A549 (cell line): ENCODE data around the gene GATA2. TPM values are rescaled to one million over a fixed set of nuclear protein-coding genes. Genes with fewer than 3 reads are reported as not detected.

Source experiments
- ATAC-seq, 2 experiments: fragments of 200-7000 bp in 1 of 2; fragments of >200 bp in 1 of 2; cut with Nextera tagmentation in 1 of 2; cut with Tn5 transposase in 1 of 2; 3 replicates each; pipeline versions ENCODE4 v1.8.0 to v1.9.1; 2018 to 2020; ENCODE audit warnings: mild to moderate bottlenecking in 1 of 2, moderate library complexity in 1 of 2
- CTCF ChIA-PET: fragments of 300-600 bp; sonication (Branson Sonifier 250); formaldehyde crosslinking; extraction: SDS; loops from one replicate; lab custom pipeline; 2021; ENCODE audit warnings: antibody characterized with exemption, inconsistent platforms; lab: Yijun Ruan, JAX
- POLR2A ChIA-PET: fragments of 350-600 bp; formaldehyde crosslinking; extraction: SDS; loops from one replicate; lab custom pipeline; 2021; ENCODE audit warnings: antibody characterized with exemption, inconsistent platforms; lab: Yijun Ruan, JAX
- DNase-seq, 2 experiments: peaks; one replicate each; pipeline versions ENCODE4 v3.0.0 to v3.0.0-alpha.2; 2011 to 2016; ENCODE audit warnings: low read depth in 1 of 2, low spot score in 1 of 2
- FAIRE-seq: peaks from 2 replicates; lab custom pipeline; 2011; peaks lifted over from hg19 to GRCh38; lab: Jason Lieb, UNC
- H3K27ac ChIP-seq, 2 experiments: fragments of >200 bp; sonication (Bioruptor Twin); formaldehyde crosslinking; 3 replicates each; pipeline ENCODE4 v1.5.1; 2016 to 2017
- H3K4me1 ChIP-seq: fragments of >200 bp; sonication (Bioruptor Twin); formaldehyde crosslinking; 3 replicates; pipeline ENCODE4 v1.6.1; 2016
- H3K4me2 ChIP-seq: fragments of >200 bp; sonication (Bioruptor Twin); formaldehyde crosslinking; 3 replicates; pipeline ENCODE4 v1.6.1; 2016
- H3K4me3 ChIP-seq: fragments of >200 bp; sonication (Bioruptor Twin); formaldehyde crosslinking; 3 replicates; pipeline ENCODE4 v1.5.1; 2016
- H3K9me3 ChIP-seq: fragments of >200 bp; sonication (Bioruptor Twin); formaldehyde crosslinking; 3 replicates; pipeline ENCODE4 v1.6.1; 2016
- BHLHE40 ChIP-seq: IDR thresholded peaks from 2 replicates; pipeline ENCODE4 v1.6.1; 2012; ENCODE audit warnings: low read depth, low read length, inconsistent platforms
- CEBPB ChIP-seq, 2 experiments: fragments of >200 bp in 1 of 2; sonication (Bioruptor Twin) in 1 of 2; formaldehyde crosslinking in 1 of 2; IDR thresholded peaks; 2 replicates each; pipeline ENCODE4 v1.6.1; 2012 to 2016
- CHD2 ChIP-seq: fragments of 150-350 bp; IDR thresholded peaks from 2 replicates; pipeline ENCODE4 v1.6.1; 2014; ENCODE audit warnings: low read length; ENCODE audit not compliant: partially characterized antibody
- CHD4 ChIP-seq: fragments of 200-600 bp; sonication (generic); IDR thresholded peaks from 2 replicates; pipeline ENCODE4 v1.6.1; 2016; ENCODE audit warnings: antibody characterized with exemption, mild to moderate bottlenecking, borderline replicate concordance
- EHMT2 ChIP-seq: fragments of 200-600 bp; sonication (generic); IDR thresholded peaks from 2 replicates; pipeline ENCODE4 v1.6.1; 2016; ENCODE audit warnings: antibody characterized with exemption, low read depth, mild to moderate bottlenecking, moderate library complexity
- FOSL2 ChIP-seq, 2 experiments: fragments of 450-650 bp in 1 of 2; fragments of >200 bp in 1 of 2; sonication (Bioruptor Twin) in 1 of 2; formaldehyde crosslinking; IDR thresholded peaks; 2 replicates each; pipeline versions ENCODE4 v1.5.0 to v1.6.1; 2016 to 2020; ENCODE audit warnings: mild to moderate bottlenecking in 1 of 2, moderate library complexity in 1 of 2
- HDAC2 ChIP-seq: fragments of 200-600 bp; sonication (generic); IDR thresholded peaks from 2 replicates; pipeline ENCODE4 v1.6.1; 2016
- HEYL ChIP-seq: fragments of 250-450 bp; sonication (Bioruptor Pico); IDR thresholded peaks from 2 replicates; pipeline ENCODE4 v1.8.0; 2021; ENCODE audit warnings: mild to moderate bottlenecking, moderate library complexity
- HOXA7 ChIP-seq: fragments of 250-450 bp; sonication (Bioruptor Pico); IDR thresholded peaks from 2 replicates; pipeline ENCODE4 v1.5.0; 2020; ENCODE audit warnings: mild to moderate bottlenecking, moderate library complexity
- JUNB ChIP-seq: fragments of >200 bp; sonication (Bioruptor Twin); formaldehyde crosslinking; IDR thresholded peaks from 2 replicates; pipeline ENCODE4 v1.6.1; 2016
- KDM5A ChIP-seq: fragments of 200-600 bp; sonication (generic); IDR thresholded peaks from 2 replicates; pipeline ENCODE4 v1.6.1; 2016; ENCODE audit warnings: antibody characterized with exemption, mild to moderate bottlenecking
- MAFK ChIP-seq: fragments of 450-650 bp; IDR thresholded peaks from 2 replicates; pipeline ENCODE4 v1.6.1; 2014; ENCODE audit not compliant: partially characterized antibody
- MAZ ChIP-seq: fragments of 150-350 bp; IDR thresholded peaks from 2 replicates; pipeline ENCODE4 v1.6.1; 2014; ENCODE audit warnings: antibody characterized with exemption, low read depth, low read length, borderline replicate concordance
- RAD21 ChIP-seq, 2 experiments: fragments of >200 bp in 1 of 2; sonication (Bioruptor Twin) in 1 of 2; formaldehyde crosslinking in 1 of 2; IDR thresholded peaks in 1 of 2; conservative IDR thresholded peaks in 1 of 2; 2 replicates in 1 of 2; 3 replicates in 1 of 2; pipeline ENCODE4 v1.6.1; 2012 to 2018; ENCODE audit warnings: inconsistent platforms in 1 of 2
- RNF2 ChIP-seq: fragments of 200-600 bp; sonication (generic); IDR thresholded peaks from 2 replicates; pipeline ENCODE4 v1.6.1; 2016; ENCODE audit warnings: low read depth, mild to moderate bottlenecking, antibody characterized with exemption, moderate library complexity, borderline replicate concordance
- SMC3 ChIP-seq: fragments of >200 bp; sonication (Bioruptor Twin); formaldehyde crosslinking; IDR thresholded peaks from 3 replicates; pipeline ENCODE4 v1.6.1; 2018; ENCODE audit warnings: inconsistent platforms
- SREBF2 ChIP-seq: fragments of 450-650 bp; IDR thresholded peaks from 2 replicates; pipeline ENCODE4 v1.6.1; 2014; ENCODE audit warnings: mild to moderate bottlenecking, moderate library complexity
- ZNF302 ChIP-seq: fragments of 250-450 bp; sonication (Bioruptor Pico); IDR thresholded peaks from 2 replicates; pipeline ENCODE4 v1.9.0; 2021; ENCODE audit warnings: inconsistent platforms, mild to moderate bottlenecking, moderate library complexity
- WGBS: methylation state at CpG from one replicate; pipeline ENCODE4 v1.1.6; 2017; ENCODE audit errors: missing lambda C conversion rate; 5-methylcytosine and 5-hydroxymethylcytosine counted together
- polyA plus RNA-seq, 4 experiments: library from polyadenylated mRNA; depleted of rRNA in 3 of 4; stranded (reverse); fragments of >200 nt; fragmentation: RNase III in 1 of 4; extraction: RNeasy Plus Mini Kit Qiagen cat#74134 plus additional on column Dnase treatment in 1 of 4; gene quantifications; 2 replicates in 3 of 4; 3 replicates in 1 of 4; pipeline ENCODE4 v1.2.3, GENCODE V29; 2011 to 2017
- TF ChIP-seq, protein P1 (sequence below): fragments of 200-600 bp; sonication (generic); IDR thresholded peaks from 2 replicates; pipeline ENCODE4 v1.6.1; 2016; ENCODE audit warnings: antibody characterized with exemption, mild to moderate bottlenecking, moderate library complexity
- TF ChIP-seq, protein P2 (sequence below): IDR thresholded peaks from 2 replicates; pipeline ENCODE4 v1.6.1; 2012
- TF ChIP-seq, protein P3 (sequence below): fragments of 150-350 bp; IDR thresholded peaks from 2 replicates; pipeline ENCODE4 v1.6.1; 2014; ENCODE audit warnings: low read depth, mild to moderate bottlenecking, low read length

GATA2 gene
- polyA plus RNA-seq, 2 of the 4 experiments (the other 2 are of a cell fraction) = 0.68 to 4.9 TPM

DNA sequence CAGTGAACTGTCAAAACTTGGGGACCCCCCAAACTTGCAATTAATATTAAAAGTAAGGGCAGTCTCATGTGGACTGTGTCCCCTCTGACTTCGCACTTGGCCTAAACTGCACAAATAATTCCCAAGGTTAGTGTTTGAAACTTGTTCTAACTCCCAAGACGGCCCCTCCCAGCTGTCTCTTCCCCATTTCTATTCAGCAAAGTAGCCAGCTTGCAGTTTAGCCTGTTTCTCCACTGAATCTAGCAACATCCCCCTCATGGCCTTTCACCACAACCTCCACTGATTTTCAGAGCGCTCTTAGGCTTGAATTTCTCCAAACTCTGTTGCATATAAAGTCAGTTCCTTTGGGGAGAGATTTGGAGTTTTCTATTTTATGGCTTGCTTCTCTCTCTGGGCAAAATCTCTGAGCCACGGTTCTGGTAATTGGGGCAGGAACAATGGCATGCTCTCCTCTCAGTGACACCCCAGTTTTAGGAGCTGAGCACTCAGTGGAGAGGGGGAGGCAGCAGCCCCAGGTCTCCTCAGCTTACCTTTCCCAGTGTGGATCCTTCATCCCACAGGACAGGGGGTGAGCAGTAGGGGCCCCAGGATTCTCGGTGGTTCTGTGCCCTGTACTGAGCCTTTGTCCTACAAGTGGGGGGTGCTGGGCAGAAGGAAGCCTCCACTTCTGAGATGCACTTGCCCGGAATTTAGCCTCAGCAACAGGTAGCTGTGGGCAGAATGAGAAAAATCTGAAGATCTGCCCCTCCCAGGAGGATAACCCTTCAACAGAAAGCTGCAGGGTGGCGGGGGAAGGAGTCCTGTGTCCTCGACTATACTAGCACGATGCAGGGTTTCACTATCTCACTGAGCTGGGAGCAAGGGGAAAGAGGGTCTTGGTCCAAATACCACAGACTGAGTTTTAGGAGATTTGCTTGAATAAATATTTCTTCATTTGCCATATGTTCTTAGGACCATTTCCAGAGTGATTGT lies 39.3 kb upstream of the GATA2 start:
- H3K4me1 ChIP-seq = no peaks in the 10 kb centered on the region
- TF ChIP-seq JUNB (no peak), HDAC2 (no peak), CHD4 (no peak), KDM5A (no peak), MAZ (no peak)
- TF ChIP-seq, protein P1, sequence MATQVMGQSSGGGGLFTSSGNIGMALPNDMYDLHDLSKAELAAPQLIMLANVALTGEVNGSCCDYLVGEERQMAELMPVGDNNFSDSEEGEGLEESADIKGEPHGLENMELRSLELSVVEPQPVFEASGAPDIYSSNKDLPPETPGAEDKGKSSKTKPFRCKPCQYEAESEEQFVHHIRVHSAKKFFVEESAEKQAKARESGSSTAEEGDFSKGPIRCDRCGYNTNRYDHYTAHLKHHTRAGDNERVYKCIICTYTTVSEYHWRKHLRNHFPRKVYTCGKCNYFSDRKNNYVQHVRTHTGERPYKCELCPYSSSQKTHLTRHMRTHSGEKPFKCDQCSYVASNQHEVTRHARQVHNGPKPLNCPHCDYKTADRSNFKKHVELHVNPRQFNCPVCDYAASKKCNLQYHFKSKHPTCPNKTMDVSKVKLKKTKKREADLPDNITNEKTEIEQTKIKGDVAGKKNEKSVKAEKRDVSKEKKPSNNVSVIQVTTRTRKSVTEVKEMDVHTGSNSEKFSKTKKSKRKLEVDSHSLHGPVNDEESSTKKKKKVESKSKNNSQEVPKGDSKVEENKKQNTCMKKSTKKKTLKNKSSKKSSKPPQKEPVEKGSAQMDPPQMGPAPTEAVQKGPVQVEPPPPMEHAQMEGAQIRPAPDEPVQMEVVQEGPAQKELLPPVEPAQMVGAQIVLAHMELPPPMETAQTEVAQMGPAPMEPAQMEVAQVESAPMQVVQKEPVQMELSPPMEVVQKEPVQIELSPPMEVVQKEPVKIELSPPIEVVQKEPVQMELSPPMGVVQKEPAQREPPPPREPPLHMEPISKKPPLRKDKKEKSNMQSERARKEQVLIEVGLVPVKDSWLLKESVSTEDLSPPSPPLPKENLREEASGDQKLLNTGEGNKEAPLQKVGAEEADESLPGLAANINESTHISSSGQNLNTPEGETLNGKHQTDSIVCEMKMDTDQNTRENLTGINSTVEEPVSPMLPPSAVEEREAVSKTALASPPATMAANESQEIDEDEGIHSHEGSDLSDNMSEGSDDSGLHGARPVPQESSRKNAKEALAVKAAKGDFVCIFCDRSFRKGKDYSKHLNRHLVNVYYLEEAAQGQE = no peak
- TF ChIP-seq, all 56 proteins: peak for 0
- ChIA-PET POLR2A (interaction anchor here (0.5 kb wide), 1 partner anchor 297 kb away, joined by 4 read pairs; no protein-coding TSS in a partner anchor), CTCF (interaction anchor here (0.6 kb wide), 1 partner anchor 415 kb away, joined by 3 read pairs; no protein-coding TSS in a partner anchor)
- Histone ChIP-seq H3K4me3 (no peak overlapping the region), H3K4me2 (no peak overlapping the region), H3K9me3 (no peaks in the 10 kb centered on the region), H3K27ac (no peak overlapping the region)
- DNase-seq (no peak), FAIRE-seq (no peak), ATAC-seq (no peak)
- 24% methylated on average over 8 of the region's 9 CpGs for WGBS

DNA sequence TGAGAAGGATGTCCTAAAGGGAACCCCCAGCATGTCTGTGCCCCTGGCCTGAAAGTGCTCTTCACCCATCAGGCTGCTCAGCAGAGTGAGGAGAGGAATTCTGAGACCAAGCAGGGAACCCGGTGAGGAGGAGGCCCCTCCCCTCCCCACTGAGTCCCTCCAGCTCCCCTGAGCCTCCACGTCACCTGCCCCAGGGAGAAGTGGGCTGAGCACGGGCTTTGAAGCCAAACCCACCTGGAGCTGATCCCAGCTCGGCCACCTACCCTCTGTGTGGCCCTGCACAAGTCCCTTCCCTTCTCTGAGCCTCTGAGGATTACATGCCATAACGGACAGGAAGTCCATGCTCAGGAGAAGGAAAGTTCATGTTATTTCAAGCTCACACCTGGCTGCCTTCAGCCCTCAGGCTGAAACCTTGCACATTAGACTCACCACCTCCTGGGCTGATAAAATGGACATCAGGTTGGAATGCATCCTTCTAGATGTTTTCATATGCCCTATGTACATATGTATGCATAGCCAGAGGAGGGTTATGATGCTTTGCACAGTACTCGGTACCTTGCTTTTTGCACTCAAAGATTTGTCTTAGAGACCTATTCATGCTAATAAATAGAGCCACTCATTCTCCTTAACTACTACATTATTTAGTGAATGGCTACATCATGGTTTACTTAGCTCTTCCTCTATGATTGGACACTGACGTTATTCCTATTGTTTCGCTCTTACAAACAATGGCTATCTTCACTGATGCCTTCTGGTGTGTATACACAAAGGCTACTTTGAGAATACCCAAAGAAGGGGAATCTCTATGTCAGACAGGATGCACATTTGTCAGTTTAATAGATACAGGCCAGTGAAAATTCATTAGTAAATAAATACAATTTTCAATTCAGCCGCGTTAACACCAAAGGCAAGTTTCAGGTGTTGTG lies 31.6 kb upstream of the GATA2 start:
- no peak for TF ChIP-seq SREBF2
- TF ChIP-seq ZNF302 (CRISPR knock-in tag) = no peak
- TF ChIP-seq, all 56 proteins: peak for 0
- H3K4me2 ChIP-seq = no peak overlapping the region
- no peak overlapping the region for H3K4me3 ChIP-seq
- FAIRE-seq = no peak
- ATAC-seq = no peak
- POLR2A ChIA-PET = no interaction called here
- H3K27ac ChIP-seq = no peak overlapping the region
- 38% methylated on average over 5 of the region's 10 CpGs for WGBS
- H3K4me1 ChIP-seq = no peaks in the 10 kb centered on the region
- DNase-seq = no peak
- no peaks in the 10 kb centered on the region for H3K9me3 ChIP-seq
- CTCF ChIA-PET = interaction anchor here (1.0 to 1.2 kb wide), 2 partner anchors 21 to 33 kb away, joined by 3 read pairs; no protein-coding TSS in a partner anchor

DNA sequence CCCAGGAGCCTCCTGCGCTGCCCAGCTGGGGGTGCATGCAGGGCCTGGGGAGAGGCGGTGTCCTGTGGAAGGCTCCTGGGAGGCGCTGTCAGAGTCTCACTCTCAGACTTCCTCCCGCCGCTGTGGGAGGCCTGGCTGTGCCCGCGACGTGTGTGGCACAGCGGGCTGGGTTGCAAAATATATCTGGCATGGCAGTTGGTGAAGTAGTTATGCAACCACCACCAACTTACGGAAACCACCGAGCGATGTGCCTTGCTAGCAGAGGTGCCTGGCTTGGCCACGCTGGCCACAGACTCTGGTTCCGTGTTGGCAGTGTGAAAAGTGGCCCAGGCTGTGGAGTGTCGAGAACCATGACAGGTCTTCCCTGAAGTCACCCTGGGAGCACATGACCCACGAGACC lies 30.6 kb upstream of the GATA2 start:
- ATAC-seq = no peak
- H3K9me3 ChIP-seq = no peaks in the 10 kb centered on the region
- H3K4me2 ChIP-seq = no peak overlapping the region
- CTCF ChIA-PET = interaction anchor here (1.0 kb wide), 1 partner anchor 34 kb away, joined by 3 read pairs; no protein-coding TSS in a partner anchor
- TF ChIP-seq, protein P2, sequence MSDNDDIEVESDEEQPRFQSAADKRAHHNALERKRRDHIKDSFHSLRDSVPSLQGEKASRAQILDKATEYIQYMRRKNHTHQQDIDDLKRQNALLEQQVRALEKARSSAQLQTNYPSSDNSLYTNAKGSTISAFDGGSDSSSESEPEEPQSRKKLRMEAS = no peak
- TF ChIP-seq KDM5A (no peak), FOSL2 (IDR thresholded peaks at IDR 0.05) (no peak), FOSL2 (CRISPR knock-in tag; IDR thresholded peaks at IDR 0.05) (no peak), HEYL (CRISPR knock-in tag) (no peak), MAFK (no peak), CEBPB (IDR thresholded peaks at IDR 0.05) (no peak), ZNF302 (CRISPR knock-in tag) (no peak), RNF2 (no peak), RAD21 (conservative IDR thresholded peaks at IDR 0.05 in 1 of 2, IDR thresholded peaks at IDR 0.05 in 1 of 2) (no peak), HDAC2 (no peak), BHLHE40 (no peak), EHMT2 (no peak), CHD2 (no peak), SMC3 (no peak), HOXA7 (CRISPR knock-in tag) (no peak)
- TF ChIP-seq, protein P3, sequence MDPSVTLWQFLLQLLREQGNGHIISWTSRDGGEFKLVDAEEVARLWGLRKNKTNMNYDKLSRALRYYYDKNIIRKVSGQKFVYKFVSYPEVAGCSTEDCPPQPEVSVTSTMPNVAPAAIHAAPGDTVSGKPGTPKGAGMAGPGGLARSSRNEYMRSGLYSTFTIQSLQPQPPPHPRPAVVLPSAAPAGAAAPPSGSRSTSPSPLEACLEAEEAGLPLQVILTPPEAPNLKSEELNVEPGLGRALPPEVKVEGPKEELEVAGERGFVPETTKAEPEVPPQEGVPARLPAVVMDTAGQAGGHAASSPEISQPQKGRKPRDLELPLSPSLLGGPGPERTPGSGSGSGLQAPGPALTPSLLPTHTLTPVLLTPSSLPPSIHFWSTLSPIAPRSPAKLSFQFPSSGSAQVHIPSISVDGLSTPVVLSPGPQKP = no peak
- TF ChIP-seq, all 56 proteins: peak for 0
- Histone ChIP-seq H3K4me1 (no peaks in the 10 kb centered on the region), H3K27ac (no peak overlapping the region), H3K4me3 (no peak overlapping the region)
- POLR2A ChIA-PET = no interaction called here
- no peak for FAIRE-seq
- WGBS = 89% methylated on average over 12 of the region's 16 CpGs
- DNase-seq = no peak
